Kidney (tissue), 14 donors: ENCODE data around the gene ABCA7. TPM values are rescaled to one million over a fixed set of nuclear protein-coding genes. Genes with fewer than 3 reads are reported as not detected.

Experiments
- DNase-seq, 5 donors: peaks; one replicate each; pipeline ENCODE4 v3.0.0-alpha.2; 2013 to 2020
- FAIRE-seq: peaks from 2 replicates; lab custom pipeline; 2012; peaks lifted over from hg19 to GRCh38; lab: Jason Lieb, UNC
- H3K27ac ChIP-seq, 2 donors: one replicate each; pipeline ENCODE4 v1.7.0; 2013; ENCODE audit warnings: low read depth in 2 of 2, low read length in 2 of 2, inconsistent platforms in 1 of 2
- H3K27me3 ChIP-seq: one replicate; pipeline ENCODE4 v1.7.1; 2013; ENCODE audit warnings: low read length, inconsistent platforms; ENCODE audit not compliant: control insufficient read depth, insufficient read depth
- H3K36me3 ChIP-seq, 3 donors: one replicate each; pipeline versions ENCODE4 v1.7.0 to v1.7.1; 2013; ENCODE audit warnings: low read length in 3 of 3, control low read depth in 1 of 3, inconsistent platforms in 1 of 3; ENCODE audit not compliant: insufficient read depth in 3 of 3, control insufficient read depth in 2 of 3
- H3K4me1 ChIP-seq, 3 donors: one replicate each; pipeline versions ENCODE4 v1.7.0 to v1.7.1; 2013; ENCODE audit warnings: low read length in 3 of 3, inconsistent platforms in 1 of 3, low read depth in 1 of 3; ENCODE audit not compliant: control insufficient read depth in 2 of 3, insufficient read depth in 2 of 3
- H3K4me3 ChIP-seq, 3 donors: one replicate each; pipeline versions ENCODE4 v1.7.0 to v1.8.1; 2013; ENCODE audit warnings: low read length in 3 of 3, control low read depth in 1 of 3, inconsistent platforms in 1 of 3
- H3K9ac ChIP-seq, 3 donors: one replicate each; pipeline versions ENCODE4 v1.7.0 to v1.7.1; 2013; ENCODE audit warnings: low read length in 3 of 3, control low read depth in 1 of 3, inconsistent platforms in 1 of 3
- H3K9me3 ChIP-seq, 3 donors: one replicate each; pipeline versions ENCODE4 v1.7.0 to v1.7.1; 2013; ENCODE audit warnings: low read length in 3 of 3, control low read depth in 1 of 3, inconsistent platforms in 1 of 3; ENCODE audit not compliant: control insufficient read depth in 2 of 3, insufficient read depth in 1 of 3
- CTCF ChIP-seq: IDR thresholded peaks from 3 replicates; pipeline ENCODE4 v1.5.1; 2012; ENCODE audit warnings: mild to moderate bottlenecking, moderate library complexity, borderline replicate concordance; ENCODE audit not compliant: insufficient read depth; ENCODE audit errors: extremely low read depth
- intact Hi-C: fragments of 100-400 bp; cut with DNase I; formaldehyde crosslinking; loops from one replicate; pipeline ENCODE4 v1.11.1; 2022
- polyA plus RNA-seq: library from polyadenylated mRNA; stranded (reverse); fragments of 350-450 nt; fragmentation: Illumina TruSeq; extraction: RNeasy Lipid Tissue Mini Kit (QIAGEN cat#74804); gene quantifications from one replicate; pipeline ENCODE4 v1.2.3, GENCODE V29; 2014; ENCODE audit warnings: low read depth, low replicate concordance; ENCODE audit not compliant: insufficient read depth
- total RNA-seq: library from RNA; stranded (reverse); fragmentation: NEBNext Ultra II Directional; extraction: Animal tissue kit (Norgen Biotek cat#: 25700); gene quantifications from one replicate; pipeline ENCODE4 v1.2.1, GENCODE V29; 2021
- donor health status: control.
- donor health status: control.
- donor health status: control.
- donor health status: control.
- donor health status: control.
- donor health status: DM: yes; HTN: yes; CAD: no.
- donor health status: Normal renal cell carcinoma (clear cell type).

ABCA7 gene
- total and polyA plus RNA-seq, 2 donors from 2014 or later = 11.7 to 20.4 TPM

GRCh38 chr19:993361-993830 is 46.5 kb upstream of the ABCA7 start:
- Histone ChIP-seq H3K4me3 (no peak overlapping the region), H3K36me3 (peaks cover 0 to 3% (median 0%) of the 10 kb centered on the region in 3 donors), H3K9me3 (no peaks in the 10 kb centered on the region), H3K27ac (peak overlapping the region; percentile 29 to 87), H3K4me1 (peaks cover 0 to 15% (median 14%) of the 10 kb centered on the region in 3 donors), H3K27me3 (peaks cover 11% of the 10 kb centered on the region), H3K9ac (no peak overlapping the region)
- DNase-seq = peak in 1 of 5 donors; percentile 46
- intact Hi-C loops = no loop called here
- no peak for FAIRE-seq
- TF ChIP-seq CTCF = no peak

- Histone ChIP-seq H3K4me3 (no peak overlapping the region), H3K9ac (no peak overlapping the region), H3K27ac (peak overlapping the region; percentile 29 to 72), H3K27me3 (peaks cover 11% of the 10 kb centered on the region), H3K4me1 (peaks cover 0 to 15% (median 14%) of the 10 kb centered on the region in 3 donors), H3K36me3 (peaks cover 0 to 3% (median 0%) of the 10 kb centered on the region in 3 donors), H3K9me3 (no peaks in the 10 kb centered on the region)
- intact Hi-C loops = no loop called here
- no peak for TF ChIP-seq CTCF
- DNase-seq (peak in 1 of 5 donors; percentile 83), FAIRE-seq (no peak)
These were observed 46.0 kb upstream of the ABCA7 start for GRCh38 chr19:993831-994393.

- FAIRE-seq (no peak), DNase-seq (peak in 1 of 5 donors; percentile 78)
- H3K4me3 ChIP-seq = no peak overlapping the region
- H3K4me1 ChIP-seq = peaks cover 0 to 15% (median 14%) of the 10 kb centered on the region in 3 donors
- H3K9me3 ChIP-seq = no peaks in the 10 kb centered on the region
- no peak for TF ChIP-seq CTCF
- intact Hi-C loops = no loop called here
- H3K9ac ChIP-seq = no peak overlapping the region
- peaks cover 0 to 3% (median 0%) of the 10 kb centered on the region in 3 donors for H3K36me3 ChIP-seq
- peaks cover 16% of the 10 kb centered on the region for H3K27me3 ChIP-seq
- peak overlapping the region; percentile 72 to 77 for H3K27ac ChIP-seq
These were observed 45.4 kb upstream of the ABCA7 start for GRCh38 chr19:994516-994915.
